ENCODE results near the gene SLCO1B1.

GRCh38 chr12:21183721-21184275, 52.8 kb downstream of the SLCO1B1 start:
- no peak for TF ChIP-seq CTCF (conservative IDR thresholded peaks at IDR 0.05; ENCODE audit: low read length)
- TF ChIP-seq EZH2phosphoT487 (IDR thresholded peaks at IDR 0.05; ENCODE audit: borderline replicate concordance, low read depth, low read length), result no peak
